GM10266 (cell line): ENCODE results near the gene ATPAF2.
A peak's percentile ranks its signal among the peaks of the same experiment; 100 is the strongest.
"Not testable (repeated sequence)": the region's sequence is repeated elsewhere in the genome, so short reads cannot be mapped to it uniquely, and the experiment has no call there.

Experiments
- DNase-seq: peaks from one replicate; pipeline ENCODE4 v3.0.0; 2012; ENCODE audit errors: extremely low spot score
- TF ChIP-seq, protein P1 (sequence below): IDR thresholded peaks from 2 replicates; pipeline ENCODE4 v1.5.1; 2012; ENCODE audit warnings: mild to moderate bottlenecking, low read depth; ENCODE audit not compliant: control insufficient read depth, insufficient read depth; ENCODE audit errors: missing control alignments

Gene ATPAF2

DNA sequence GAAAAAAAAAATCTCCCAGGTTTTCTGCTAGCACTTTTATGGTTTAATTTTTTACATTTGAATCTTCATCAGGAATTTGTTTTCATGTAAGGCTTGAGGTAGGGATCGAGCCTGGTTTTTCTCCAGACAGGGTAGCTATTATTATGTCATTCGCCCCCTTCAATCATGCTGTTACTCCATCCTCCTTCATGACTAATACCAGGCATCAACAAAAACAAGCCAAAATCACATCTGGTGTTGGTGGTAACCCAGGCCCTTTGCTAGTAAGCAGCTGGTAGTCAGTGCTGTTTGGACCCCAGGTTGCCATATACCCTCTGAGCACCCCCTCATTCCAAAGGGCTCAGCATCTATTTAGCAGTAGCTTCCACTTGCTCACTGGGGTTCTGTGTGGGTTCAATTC lies 36.8 kb downstream of the ATPAF2 start:
- TF ChIP-seq, protein P1, sequence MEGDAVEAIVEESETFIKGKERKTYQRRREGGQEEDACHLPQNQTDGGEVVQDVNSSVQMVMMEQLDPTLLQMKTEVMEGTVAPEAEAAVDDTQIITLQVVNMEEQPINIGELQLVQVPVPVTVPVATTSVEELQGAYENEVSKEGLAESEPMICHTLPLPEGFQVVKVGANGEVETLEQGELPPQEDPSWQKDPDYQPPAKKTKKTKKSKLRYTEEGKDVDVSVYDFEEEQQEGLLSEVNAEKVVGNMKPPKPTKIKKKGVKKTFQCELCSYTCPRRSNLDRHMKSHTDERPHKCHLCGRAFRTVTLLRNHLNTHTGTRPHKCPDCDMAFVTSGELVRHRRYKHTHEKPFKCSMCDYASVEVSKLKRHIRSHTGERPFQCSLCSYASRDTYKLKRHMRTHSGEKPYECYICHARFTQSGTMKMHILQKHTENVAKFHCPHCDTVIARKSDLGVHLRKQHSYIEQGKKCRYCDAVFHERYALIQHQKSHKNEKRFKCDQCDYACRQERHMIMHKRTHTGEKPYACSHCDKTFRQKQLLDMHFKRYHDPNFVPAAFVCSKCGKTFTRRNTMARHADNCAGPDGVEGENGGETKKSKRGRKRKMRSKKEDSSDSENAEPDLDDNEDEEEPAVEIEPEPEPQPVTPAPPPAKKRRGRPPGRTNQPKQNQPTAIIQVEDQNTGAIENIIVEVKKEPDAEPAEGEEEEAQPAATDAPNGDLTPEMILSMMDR = no peak
- no peak for DNase-seq

DNA sequence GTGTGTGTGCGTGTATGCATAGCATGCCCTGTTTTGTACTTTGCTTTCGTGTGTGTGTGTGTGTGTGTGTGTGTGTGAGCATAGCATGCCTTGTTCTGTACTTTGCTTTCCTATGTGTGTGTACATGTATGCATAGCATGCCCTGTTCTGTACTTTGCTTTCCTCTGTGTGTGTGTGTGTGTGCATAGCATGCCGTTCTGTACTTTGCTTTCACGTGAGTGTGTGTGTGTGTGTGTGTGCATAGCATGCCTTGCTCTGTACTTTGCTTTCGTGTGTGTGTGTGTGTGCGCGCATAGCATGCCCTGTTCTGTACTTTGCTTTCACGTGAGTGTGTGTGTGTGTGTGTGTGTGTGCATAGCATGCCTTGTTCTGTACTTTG lies 38.9 kb downstream of the ATPAF2 start:
- TF ChIP-seq, protein P1 = no peak
- no peak for DNase-seq

DNA sequence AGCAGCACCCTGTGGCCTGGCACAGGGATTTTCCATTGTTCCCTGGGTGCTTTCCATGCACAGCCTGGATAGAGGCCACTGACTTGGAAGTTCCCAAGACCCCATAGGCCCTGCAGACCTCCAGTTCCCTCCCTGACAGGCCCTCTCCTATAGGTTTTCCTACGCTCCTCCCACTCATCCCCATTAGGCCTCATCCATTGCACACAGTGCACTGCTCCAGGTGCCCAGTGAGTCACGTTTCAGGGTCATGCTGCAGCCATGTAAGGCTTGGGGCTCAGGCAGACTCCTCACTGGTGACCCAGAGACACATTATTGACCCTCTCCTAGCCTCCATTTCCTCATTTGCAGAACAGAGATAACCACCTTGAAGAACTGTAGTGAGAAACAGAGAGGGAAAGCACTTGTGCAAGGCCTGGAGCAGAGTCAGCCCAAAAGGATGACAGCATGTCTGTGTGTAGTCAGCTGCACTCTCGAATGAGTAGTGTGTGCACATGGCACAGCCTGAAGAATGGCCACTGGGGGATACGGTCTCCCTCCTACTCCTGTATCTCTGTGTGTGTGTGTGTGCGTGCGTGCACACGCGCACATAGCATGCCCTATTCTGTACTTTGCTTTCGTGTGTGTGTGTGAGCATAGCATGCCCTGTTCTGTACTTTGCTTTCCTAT lies 39.5 kb downstream of the ATPAF2 start:
- TF ChIP-seq, protein P1 = no peak
- DNase-seq = no peak

DNA sequence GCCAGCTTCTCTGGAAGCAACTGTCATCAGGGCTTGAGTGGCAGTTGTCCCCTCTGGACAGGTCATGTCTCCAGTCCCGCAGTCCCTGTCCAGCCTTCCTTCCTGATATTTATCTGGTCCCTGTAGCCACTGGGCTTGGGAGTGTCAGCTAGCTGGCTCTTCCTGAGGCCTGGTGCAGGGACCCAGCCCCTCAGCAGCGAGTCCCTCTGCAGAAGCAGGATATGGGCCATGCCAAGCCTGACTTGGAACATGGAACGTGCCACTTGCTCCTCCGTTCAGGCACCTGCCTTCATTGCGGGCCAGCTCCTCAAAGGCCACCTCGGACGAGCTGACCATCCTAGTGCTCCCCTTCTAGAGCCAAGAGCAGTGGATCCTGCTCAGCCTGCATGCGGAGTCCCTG lies 40.0 kb downstream of the ATPAF2 start:
- TF ChIP-seq, protein P1 = no peak
- no peak for DNase-seq

DNA sequence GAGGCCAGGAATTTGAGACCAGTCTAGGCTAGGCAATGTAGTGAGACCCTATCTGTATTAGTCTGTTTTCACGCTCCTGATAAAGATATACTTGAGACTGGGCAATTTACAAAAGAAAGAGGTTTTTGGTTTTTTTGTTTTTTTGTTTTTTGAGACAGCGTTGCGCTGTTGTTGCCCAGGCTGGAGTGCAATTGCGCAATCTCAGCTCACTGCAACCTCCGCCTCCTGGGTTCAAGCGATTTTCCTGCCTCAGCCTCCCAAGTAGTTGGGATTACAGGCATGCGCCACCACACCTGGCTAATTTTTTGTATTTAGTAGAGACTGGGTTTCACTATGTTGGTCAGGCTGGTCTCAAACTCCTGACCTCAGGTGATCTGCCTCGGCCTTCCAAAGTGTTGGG lies 43.1 kb downstream of the ATPAF2 start:
- not testable (repeated sequence) for DNase-seq

DNA sequence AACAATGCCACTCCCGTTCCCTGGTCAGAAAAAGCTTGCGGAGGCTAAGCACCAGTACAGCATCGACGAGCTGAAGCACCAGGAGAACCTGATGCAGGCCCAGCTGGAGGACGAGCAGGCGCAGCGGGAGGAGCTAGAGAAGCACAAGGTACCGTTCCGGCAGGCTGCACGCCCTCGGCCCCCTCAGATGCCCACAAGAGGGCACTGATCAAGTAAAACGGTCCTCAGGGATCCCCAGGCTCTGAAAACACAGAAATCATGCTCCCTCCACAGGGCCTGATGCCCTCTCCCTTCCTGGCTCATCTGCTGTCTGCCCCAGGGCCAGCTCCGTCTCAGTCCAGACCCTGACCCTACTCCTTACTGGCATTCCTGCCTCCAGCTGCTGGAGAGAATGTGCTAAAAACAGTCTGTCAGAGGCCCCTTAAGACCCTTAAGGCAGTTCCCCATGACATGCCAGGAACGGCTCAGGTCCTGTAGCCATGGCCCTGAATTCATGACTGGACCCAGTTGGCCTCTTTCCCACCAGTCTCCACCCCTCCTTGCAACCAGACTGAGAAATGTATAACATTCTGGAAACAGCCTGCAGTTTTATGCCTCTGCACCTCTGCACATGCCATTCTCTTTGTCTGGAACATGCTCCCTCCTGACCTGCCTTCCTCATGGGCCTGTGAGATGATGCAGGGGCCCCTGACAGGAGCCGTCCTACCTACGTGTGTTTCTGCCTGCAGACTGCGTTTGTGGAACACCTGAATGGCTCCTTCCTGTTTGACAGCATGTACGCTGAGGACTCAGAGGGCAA lies 44.5 kb downstream of the ATPAF2 start:
- DNase-seq = no peak
- TF ChIP-seq, protein P1 = peak; percentile 11

- TF ChIP-seq, protein P1 = no peak
- DNase-seq = no peak
These were observed 45.1 kb downstream of the ATPAF2 start for GRCh38 chr17:17993852-17994251.
